ENCODE results near the gene PAXIP1.

GRCh38 chr7:155000795-155001194 lies 2.1 kb downstream of the PAXIP1 start:
- no peak for TF ChIP-seq CTCF (IDR thresholded peaks at IDR 0.05)
- no peak for TF ChIP-seq POLR2A (IDR thresholded peaks at IDR 0.05)
- TF ChIP-seq POLR2AphosphoS5 (IDR thresholded peaks at IDR 0.05) = no peak

All from sigmoid colon (tissue), 4 donors.